Aorta (tissue), 5 donors: ENCODE results near the gene NXT2. TPM values are rescaled to one million over a fixed set of nuclear protein-coding genes. Genes with fewer than 3 reads are reported as not detected.

Source experiments
- ATAC-seq: fragments of 200-7000 bp; cut with Tn5 transposase; one replicate; pipeline ENCODE4 v1.9.1; 2022; ENCODE audit warnings: moderate library complexity; ENCODE audit not compliant: low FRiP score
- DNase-seq, 2 donors: peaks; one replicate each; pipeline ENCODE4 v3.0.0-alpha.2; 2020
- H3K27ac ChIP-seq, 2 donors: one replicate each; pipeline ENCODE4 v1.5.1; 2013; ENCODE audit warnings: low read length in 2 of 2, mild to moderate bottlenecking in 2 of 2, moderate library complexity in 2 of 2, control low read depth in 1 of 2, inconsistent platforms in 1 of 2, low read depth in 1 of 2
- H3K27me3 ChIP-seq, 2 donors: one replicate each; pipeline ENCODE4 v1.6.1; 2013; ENCODE audit warnings: control low read depth in 1 of 2, low read length in 1 of 2, mild to moderate bottlenecking in 1 of 2, moderate library complexity in 1 of 2; ENCODE audit not compliant: insufficient read depth in 2 of 2, control insufficient read depth in 1 of 2
- H3K36me3 ChIP-seq, 2 donors: one replicate each; pipeline ENCODE4 v1.6.1; 2013; ENCODE audit warnings: control low read depth in 1 of 2, low read length in 1 of 2, mild to moderate bottlenecking in 1 of 2; ENCODE audit not compliant: insufficient read depth in 2 of 2, control insufficient read depth in 1 of 2
- H3K4me1 ChIP-seq, 2 donors: one replicate each; pipeline ENCODE4 v1.6.1; 2013; ENCODE audit warnings: low read length in 2 of 2, control low read depth in 1 of 2, mild to moderate bottlenecking in 1 of 2, moderate library complexity in 1 of 2; ENCODE audit not compliant: insufficient read depth in 2 of 2, control insufficient read depth in 1 of 2
- H3K4me3 ChIP-seq, 2 donors: one replicate each; pipeline ENCODE4 v1.5.1; 2013; ENCODE audit warnings: low read length in 2 of 2, control low read depth in 1 of 2, mild to moderate bottlenecking in 1 of 2
- H3K9me3 ChIP-seq: one replicate; pipeline ENCODE4 v1.6.1; 2013; ENCODE audit warnings: mild to moderate bottlenecking, low read length; ENCODE audit not compliant: control insufficient read depth
- WGBS, 2 donors: extraction: QIAGEN DNeasy Blood & Tissue Kit; methylation state at CpG; one replicate each; pipeline ENCODE4 v1.1.7; 2013; 5-methylcytosine and 5-hydroxymethylcytosine counted together
- intact Hi-C, 2 donors: fragments of 100-400 bp; cut with DNase I; formaldehyde crosslinking; loops; one replicate each; pipeline versions ENCODE4 v1.14.2 to v1.15.0; 2022
- polyA plus RNA-seq, 2 donors: library from polyadenylated mRNA; stranded (reverse); fragments of 200-250 nt; gene quantifications; one replicate each; pipeline ENCODE4 v1.2.3, GENCODE V29; 2013
- total RNA-seq, 2 donors: library from RNA; stranded (reverse); fragmentation: NEBNext Ultra II Directional; extraction: Animal tissue kit (Norgen Biotek cat#: 25700); gene quantifications; one replicate each; pipeline ENCODE4 v1.2.1, GENCODE V29; 2021
- donor health status: healthy with polysubstance abuse.
- donor health status: Bipolar disorder and iron deficiency.
- donor health status: DM: no; HTN: no; CAD: no.
- donor health status: DM: no; HTN: no; CAD: no.
- donor health status: DM: yes; HTN: yes; CAD: no.

The NXT2 gene
- total and polyA plus RNA-seq, 4 donors = 3.9 to 11.0 (median 4.9) TPM

- no peak for DNase-seq
- no peak for ATAC-seq
- no peaks in the 10 kb centered on the region for H3K4me1 ChIP-seq
- no peaks in the 10 kb centered on the region for H3K27me3 ChIP-seq
- H3K27ac ChIP-seq = no peak overlapping the region
- H3K9me3 ChIP-seq = no peaks in the 10 kb centered on the region
- H3K36me3 ChIP-seq = no peaks in the 10 kb centered on the region
- no peak overlapping the region for H3K4me3 ChIP-seq
- WGBS, 2 donors = 81 to 91% methylated on average over 7 of the region's 7 CpGs
- intact Hi-C loops = no loop called here
Observed at GRCh38 chrX:109585488-109585887, 48.8 kb downstream of the NXT2 start.

- H3K4me1 ChIP-seq = no peaks in the 10 kb centered on the region
- no peaks in the 10 kb centered on the region for H3K36me3 ChIP-seq
- H3K4me3 ChIP-seq = no peak overlapping the region
- no peak for ATAC-seq
- H3K27me3 ChIP-seq = no peaks in the 10 kb centered on the region
- H3K27ac ChIP-seq = no peak overlapping the region
- intact Hi-C loops = no loop called here
- no peak for DNase-seq
- H3K9me3 ChIP-seq = no peaks in the 10 kb centered on the region
- 56 to 65% methylated on average over 4 of the region's 4 CpGs for whole genome bisulfite sequencing, 2 donors
Observed at GRCh38 chrX:109590176-109590575, 53.5 kb downstream of the NXT2 start.

Other genes starting within 250 kb of the NXT2 start
- under 1 TPM in 1 of 2 donors, not detected in 1; 0.09 TPM for gene GUCY2F, start 54.8 kb upstream of the NXT2 start, total RNA-seq
- gene GUCY2F, start 54.8 kb upstream of the NXT2 start, polyA plus RNA-seq = not detected
- under 1 TPM; 0.24 to 0.39 TPM for gene KCNE5, start 88.3 kb downstream of the NXT2 start, total RNA-seq
- gene KCNE5, start 88.3 kb downstream of the NXT2 start, polyA plus RNA-seq = not detected
- 10 to 100 TPM; 47.8 to 73.5 TPM for gene ACSL4, start 196.4 kb downstream of the NXT2 start, total RNA-seq
- 10 to 100 TPM; 16.2 to 16.4 TPM for gene ACSL4, start 196.4 kb downstream of the NXT2 start, polyA plus RNA-seq